Breast epithelium (tissue), 3 donors: ENCODE results near the gene KLHL26.

Experiments
- CTCF ChIP-seq, 3 donors: fragments of 450-650 bp; IDR thresholded peaks; one replicate each; pipeline ENCODE4 v1.5.1; 2016 to 2017; ENCODE audit warnings: antibody characterized with exemption in 3 of 3, mild to moderate bottlenecking in 3 of 3, moderate library complexity in 3 of 3
- POLR2A ChIP-seq: fragments of 450-650 bp; IDR thresholded peaks from one replicate; pipeline ENCODE4 v1.6.1; 2016; ENCODE audit warnings: antibody characterized with exemption, mild to moderate bottlenecking, moderate library complexity

- TF ChIP-seq CTCF (IDR thresholded peaks at IDR 0.05), result no peak
- no peak for TF ChIP-seq POLR2A
These were observed 7.6 kb downstream of the KLHL26 start for GRCh38 chr19:18644196-18645034.
